ENCODE data around the gene RPL3. TPM values are rescaled to one million over a fixed set of nuclear protein-coding genes. Genes with fewer than 3 reads are reported as not detected.
"Not testable (repeated sequence)": the region's sequence is repeated elsewhere in the genome, so short reads cannot be mapped to it uniquely, and the experiment has no call there.

RPL3 gene
- polyA plus RNA-seq, 1 donor (not counting 4 experiments of a cell fraction or from before 2014, with no cell fraction given), result 2,538 TPM

- dilution Hi-C loops (cut with MboI; ENCODE audit: extremely low pct_ligation_motif_present, low sequenced_read_pairs), result no loop called here
- H3K4me2 ChIP-seq (ENCODE audit: control insufficient read depth, extremely low read depth, insufficient read depth, low read depth, low read length), result no peak overlapping the region
- no peaks in the 10 kb centered on the region for H3K27me3 ChIP-seq (ENCODE audit: control insufficient read depth, extremely low read depth, insufficient read depth, low read length)
- H4K20me1 ChIP-seq (ENCODE audit: control insufficient read depth, extremely low read depth, insufficient read depth, low read length), result no peaks in the 10 kb centered on the region
- H3K79me2 ChIP-seq (ENCODE audit: control insufficient read depth, insufficient read depth, low read length), result no peaks in the 10 kb centered on the region
- no peaks in the 10 kb centered on the region for H3K9me3 ChIP-seq (ENCODE audit: control insufficient read depth, low read depth, low read length)
- H3K4me3 ChIP-seq (ENCODE audit: control insufficient read depth in 2 of 3, extremely low read depth in 1 of 3, insufficient read depth in 2 of 3, low read depth in 1 of 3, low read length in 3 of 3), result no peak overlapping the region
- no peak overlapping the region for H3K9ac ChIP-seq (ENCODE audit: control insufficient read depth, extremely low read depth, insufficient read depth, low read length)
- FAIRE-seq, result no peak
- no peaks in the 10 kb centered on the region for H3K36me3 ChIP-seq (ENCODE audit: control insufficient read depth in 2 of 2, extremely low read depth in 1 of 2, insufficient read depth in 2 of 2, low read length in 2 of 2)
- H2AFZ ChIP-seq (ENCODE audit: control insufficient read depth, low read length), result peak overlapping the region; percentile 47
- peaks cover 25% of the 10 kb centered on the region for H3K4me1 ChIP-seq (ENCODE audit: control insufficient read depth, extremely low read depth, insufficient read depth, low read length)
- TF ChIP-seq, protein P1, sequence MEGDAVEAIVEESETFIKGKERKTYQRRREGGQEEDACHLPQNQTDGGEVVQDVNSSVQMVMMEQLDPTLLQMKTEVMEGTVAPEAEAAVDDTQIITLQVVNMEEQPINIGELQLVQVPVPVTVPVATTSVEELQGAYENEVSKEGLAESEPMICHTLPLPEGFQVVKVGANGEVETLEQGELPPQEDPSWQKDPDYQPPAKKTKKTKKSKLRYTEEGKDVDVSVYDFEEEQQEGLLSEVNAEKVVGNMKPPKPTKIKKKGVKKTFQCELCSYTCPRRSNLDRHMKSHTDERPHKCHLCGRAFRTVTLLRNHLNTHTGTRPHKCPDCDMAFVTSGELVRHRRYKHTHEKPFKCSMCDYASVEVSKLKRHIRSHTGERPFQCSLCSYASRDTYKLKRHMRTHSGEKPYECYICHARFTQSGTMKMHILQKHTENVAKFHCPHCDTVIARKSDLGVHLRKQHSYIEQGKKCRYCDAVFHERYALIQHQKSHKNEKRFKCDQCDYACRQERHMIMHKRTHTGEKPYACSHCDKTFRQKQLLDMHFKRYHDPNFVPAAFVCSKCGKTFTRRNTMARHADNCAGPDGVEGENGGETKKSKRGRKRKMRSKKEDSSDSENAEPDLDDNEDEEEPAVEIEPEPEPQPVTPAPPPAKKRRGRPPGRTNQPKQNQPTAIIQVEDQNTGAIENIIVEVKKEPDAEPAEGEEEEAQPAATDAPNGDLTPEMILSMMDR (optimal IDR thresholded peaks at IDR 0.05 in 1 of 3, IDR thresholded peaks at IDR 0.05 in 1 of 3, conservative IDR thresholded peaks at IDR 0.05 in 1 of 3; ENCODE audit: extremely low read depth in 1 of 3, insufficient read depth in 2 of 3, low read length in 3 of 3), result no peak
- no peak for TF ChIP-seq EZH2 (IDR thresholded peaks at IDR 0.05; ENCODE audit: low read length)
- H3K9me1 ChIP-seq (ENCODE audit: control insufficient read depth, extremely low read depth, insufficient read depth, low read length), result no peaks in the 10 kb centered on the region
- H3K27ac ChIP-seq (ENCODE audit: control insufficient read depth, insufficient read depth, low read length), result no peak overlapping the region
- DNase-seq (ENCODE audit: low read depth, low spot score), result no peak
Observed at GRCh38 chr22:39356464-39356863, 37.0 kb upstream of the RPL3 start.

- H3K36me3 ChIP-seq (ENCODE audit: control insufficient read depth in 2 of 2, extremely low read depth in 1 of 2, insufficient read depth in 2 of 2, low read length in 2 of 2); H3K9ac ChIP-seq (ENCODE audit: control insufficient read depth, extremely low read depth, insufficient read depth, low read length); H3K79me2 ChIP-seq (ENCODE audit: control insufficient read depth, insufficient read depth, low read length); H3K9me3 ChIP-seq (ENCODE audit: control insufficient read depth, low read depth, low read length); H3K4me3 ChIP-seq (ENCODE audit: control insufficient read depth in 2 of 3, extremely low read depth in 1 of 3, insufficient read depth in 2 of 3, low read depth in 1 of 3, low read length in 3 of 3); H3K9me1 ChIP-seq (ENCODE audit: control insufficient read depth, extremely low read depth, insufficient read depth, low read length); H3K4me2 ChIP-seq (ENCODE audit: control insufficient read depth, extremely low read depth, insufficient read depth, low read depth, low read length); DNase-seq (ENCODE audit: low read depth, low spot score); H2AFZ ChIP-seq (ENCODE audit: control insufficient read depth, low read length); dilution Hi-C loops (cut with MboI; ENCODE audit: extremely low pct_ligation_motif_present, low sequenced_read_pairs); H3K27me3 ChIP-seq (ENCODE audit: control insufficient read depth, extremely low read depth, insufficient read depth, low read length); FAIRE-seq; H3K27ac ChIP-seq (ENCODE audit: control insufficient read depth, insufficient read depth, low read length); H4K20me1 ChIP-seq (ENCODE audit: control insufficient read depth, extremely low read depth, insufficient read depth, low read length): not testable (repeated sequence)
- peaks cover 25% of the 10 kb centered on the region for H3K4me1 ChIP-seq (ENCODE audit: control insufficient read depth, extremely low read depth, insufficient read depth, low read length)
Observed at GRCh38 chr22:39355805-39356204, 36.4 kb upstream of the RPL3 start.

- no peak overlapping the region for H3K27ac ChIP-seq (ENCODE audit: control insufficient read depth, insufficient read depth, low read length)
- no peaks in the 10 kb centered on the region for H3K9me3 ChIP-seq (ENCODE audit: control insufficient read depth, low read depth, low read length)
- peaks cover 26% of the 10 kb centered on the region for H3K4me1 ChIP-seq (ENCODE audit: control insufficient read depth, extremely low read depth, insufficient read depth, low read length)
Observed at GRCh38 chr22:39355080-39355479, 35.7 kb upstream of the RPL3 start.

More at GRCh38 chr22:39355080-39355479, 35.7 kb upstream of the RPL3 start:
- no peak for TF ChIP-seq EZH2 (IDR thresholded peaks at IDR 0.05; ENCODE audit: low read length)
- TF ChIP-seq, protein P1 (optimal IDR thresholded peaks at IDR 0.05 in 1 of 3, IDR thresholded peaks at IDR 0.05 in 1 of 3, conservative IDR thresholded peaks at IDR 0.05 in 1 of 3; ENCODE audit: extremely low read depth in 1 of 3, insufficient read depth in 2 of 3, low read length in 3 of 3), result no peak
- H3K36me3 ChIP-seq (ENCODE audit: control insufficient read depth in 2 of 2, extremely low read depth in 1 of 2, insufficient read depth in 2 of 2, low read length in 2 of 2), result no peaks in the 10 kb centered on the region
- FAIRE-seq (no peak), DNase-seq (ENCODE audit: low read depth, low spot score) (no peak)
- H3K9me1 ChIP-seq (ENCODE audit: control insufficient read depth, extremely low read depth, insufficient read depth, low read length), result no peaks in the 10 kb centered on the region
- H3K27me3 ChIP-seq (ENCODE audit: control insufficient read depth, extremely low read depth, insufficient read depth, low read length), result peaks cover 6% of the 10 kb centered on the region
- no peak overlapping the region for H3K9ac ChIP-seq (ENCODE audit: control insufficient read depth, extremely low read depth, insufficient read depth, low read length)
- H3K79me2 ChIP-seq (ENCODE audit: control insufficient read depth, insufficient read depth, low read length), result no peaks in the 10 kb centered on the region
- no peak overlapping the region for H3K4me3 ChIP-seq (ENCODE audit: control insufficient read depth in 2 of 3, extremely low read depth in 1 of 3, insufficient read depth in 2 of 3, low read depth in 1 of 3, low read length in 3 of 3)
- peaks cover 4% of the 10 kb centered on the region for H4K20me1 ChIP-seq (ENCODE audit: control insufficient read depth, extremely low read depth, insufficient read depth, low read length)
- dilution Hi-C loops (cut with MboI; ENCODE audit: extremely low pct_ligation_motif_present, low sequenced_read_pairs), result no loop called here
- no peak overlapping the region for H3K4me2 ChIP-seq (ENCODE audit: control insufficient read depth, extremely low read depth, insufficient read depth, low read depth, low read length)
- no peak overlapping the region for H2AFZ ChIP-seq (ENCODE audit: control insufficient read depth, low read length)
